Superior temporal gyrus (tissue), 1 donor: ENCODE data around the gene DNER.
"Not testable (repeated sequence)": the region's sequence is repeated elsewhere in the genome, so short reads cannot be mapped to it uniquely, and the experiment has no call there.

Experiments used
- DNase-seq: peaks from one replicate; pipeline ENCODE4 v3.0.0-alpha.2; 2016; ENCODE audit errors: extremely low spot score

Gene DNER

GRCh38 chr2:229571243-229571642 lies 143.1 kb downstream of the DNER start:
- DNase-seq, result peak; percentile 48

DNA sequence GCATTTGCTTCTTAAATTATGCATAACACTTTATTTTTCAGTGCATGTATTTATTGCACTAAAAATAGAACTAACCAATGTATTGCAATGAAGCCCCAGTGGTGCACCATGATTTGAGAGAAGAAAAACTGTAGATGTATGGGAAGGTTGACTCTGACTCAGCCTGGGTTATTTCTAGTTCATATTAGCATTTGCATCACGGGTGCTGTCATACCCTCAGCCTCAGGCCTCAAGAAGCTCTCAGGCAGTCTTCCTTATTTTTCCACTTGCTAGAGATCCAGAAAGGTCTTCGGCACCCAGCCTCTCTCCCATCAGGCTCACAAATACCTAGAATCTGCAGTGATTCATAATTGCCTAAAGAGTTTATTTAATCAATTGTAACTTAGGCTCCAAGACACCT lies 148.0 kb downstream of the DNER start:
- DNase-seq, result no peak

GRCh38 chr2:229564300-229564907 lies 150.0 kb downstream of the DNER start:
- DNase-seq, result no peak

- DNase-seq, result no peak
These were observed 151.0 kb downstream of the DNER start for GRCh38 chr2:229563388-229563787.

- no peak for DNase-seq
These were observed 151.8 kb downstream of the DNER start for GRCh38 chr2:229562472-229563127.

GRCh38 chr2:229559986-229560385 lies 154.4 kb downstream of the DNER start:
- no peak for DNase-seq

GRCh38 chr2:229553091-229553490 lies 161.3 kb downstream of the DNER start:
- no peak for DNase-seq

- DNase-seq, result no peak
These were observed 171.0 kb downstream of the DNER start for GRCh38 chr2:229543176-229543873.

DNA sequence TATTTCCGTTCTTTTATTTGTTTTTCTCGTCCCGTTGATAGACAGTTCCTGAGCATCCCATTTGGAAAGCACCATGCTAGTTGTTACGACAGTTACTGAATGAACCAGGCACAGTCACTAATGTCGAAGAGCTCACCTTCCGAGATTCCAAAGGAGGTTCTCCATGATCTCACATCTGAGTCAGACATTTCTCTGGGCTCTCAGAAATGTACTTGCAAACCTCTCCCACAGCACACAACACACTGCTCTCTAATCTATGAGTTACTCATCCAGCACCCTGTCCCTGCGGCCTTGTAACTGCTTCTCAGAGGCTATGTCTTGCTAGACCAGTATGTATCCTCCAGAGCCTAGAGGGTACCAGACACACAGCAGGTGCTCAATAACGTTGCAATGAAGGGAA lies 174.7 kb downstream of the DNER start:
- no peak for DNase-seq

DNA sequence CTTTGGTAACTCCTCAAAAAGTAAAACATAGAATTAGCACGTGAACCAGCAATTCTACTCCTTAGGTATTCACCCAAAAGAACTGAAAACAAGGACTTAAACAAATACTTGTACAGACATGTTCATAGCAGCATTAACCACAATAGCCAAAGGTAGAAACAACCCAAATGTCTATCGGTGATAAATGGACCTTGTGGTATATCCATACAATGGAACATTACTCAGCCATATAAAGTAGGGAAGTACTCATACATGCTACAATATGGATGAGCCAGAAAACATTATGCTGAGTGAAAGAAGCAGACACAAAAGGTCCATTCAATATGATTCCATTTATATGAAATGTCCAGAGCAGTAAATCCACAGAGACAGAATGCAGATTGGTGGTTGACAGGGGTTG lies 182.8 kb downstream of the DNER start:
- no peak for DNase-seq

GRCh38 chr2:229530434-229530833 lies 183.9 kb downstream of the DNER start:
- DNase-seq, result no peak

DNA sequence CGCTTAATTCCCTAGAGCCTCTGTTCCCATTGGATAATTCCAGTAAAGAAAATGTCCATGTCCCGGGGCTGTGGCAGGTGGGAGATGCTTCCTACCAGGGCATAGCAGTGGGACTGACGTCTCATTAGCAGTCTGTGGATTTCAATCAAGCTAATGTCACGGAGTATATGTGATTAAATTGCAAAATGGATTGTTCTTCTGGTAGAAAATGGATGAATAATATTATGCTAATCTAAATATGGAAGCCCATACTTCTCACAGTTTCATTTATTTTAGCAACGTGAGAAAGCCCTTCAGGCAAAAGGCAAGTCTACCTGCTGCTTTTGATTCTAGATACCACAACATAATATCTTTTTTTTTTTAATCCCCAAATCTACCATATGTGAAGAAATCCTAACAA lies 185.5 kb downstream of the DNER start:
- no peak for DNase-seq

GRCh38 chr2:229526951-229527350 lies 187.4 kb downstream of the DNER start:
- DNase-seq, result no peak

DNA sequence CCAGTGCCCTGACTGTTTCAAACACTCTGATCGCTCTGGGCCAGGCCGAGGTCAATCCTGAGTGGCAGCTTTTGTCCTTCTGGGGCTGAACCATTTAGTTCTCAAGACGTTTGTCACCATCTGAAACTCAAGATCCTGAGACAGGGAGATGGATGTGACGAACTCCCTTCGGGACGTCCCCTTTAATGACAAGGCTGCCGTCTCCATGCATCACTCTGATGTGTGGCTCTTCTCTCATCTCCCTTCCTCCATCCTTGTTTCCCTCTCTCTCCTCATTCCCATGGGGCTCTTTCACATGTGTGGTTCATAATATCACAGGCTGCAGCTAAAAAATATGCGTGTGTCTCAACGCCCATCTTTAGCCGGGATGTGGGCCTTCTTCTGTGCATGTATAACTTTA lies 189.6 kb downstream of the DNER start:
- DNase-seq, result no peak

GRCh38 chr2:229523663-229524062 lies 190.7 kb downstream of the DNER start:
- no peak for DNase-seq

DNA sequence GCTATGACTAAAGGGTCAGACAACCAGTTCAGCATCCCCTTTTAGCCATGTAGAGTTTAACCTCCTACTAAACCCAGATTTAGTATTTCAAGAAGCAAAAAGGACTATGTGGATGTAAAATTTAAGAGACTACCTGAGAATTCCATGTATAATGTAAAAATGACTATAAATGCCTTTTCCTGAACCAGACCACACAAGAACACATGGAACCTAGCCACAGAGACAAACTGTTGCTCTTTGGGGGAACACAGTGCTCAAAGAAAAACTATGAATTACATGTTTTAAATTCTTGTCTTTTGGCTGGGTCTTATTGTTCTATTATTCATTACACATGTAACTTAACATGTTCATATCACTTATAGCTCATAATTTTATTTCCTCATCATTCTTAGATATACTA lies 192.8 kb downstream of the DNER start:
- DNase-seq, result no peak

GRCh38 chr2:229520691-229521096 lies 193.7 kb downstream of the DNER start:
- no peak for DNase-seq

DNA sequence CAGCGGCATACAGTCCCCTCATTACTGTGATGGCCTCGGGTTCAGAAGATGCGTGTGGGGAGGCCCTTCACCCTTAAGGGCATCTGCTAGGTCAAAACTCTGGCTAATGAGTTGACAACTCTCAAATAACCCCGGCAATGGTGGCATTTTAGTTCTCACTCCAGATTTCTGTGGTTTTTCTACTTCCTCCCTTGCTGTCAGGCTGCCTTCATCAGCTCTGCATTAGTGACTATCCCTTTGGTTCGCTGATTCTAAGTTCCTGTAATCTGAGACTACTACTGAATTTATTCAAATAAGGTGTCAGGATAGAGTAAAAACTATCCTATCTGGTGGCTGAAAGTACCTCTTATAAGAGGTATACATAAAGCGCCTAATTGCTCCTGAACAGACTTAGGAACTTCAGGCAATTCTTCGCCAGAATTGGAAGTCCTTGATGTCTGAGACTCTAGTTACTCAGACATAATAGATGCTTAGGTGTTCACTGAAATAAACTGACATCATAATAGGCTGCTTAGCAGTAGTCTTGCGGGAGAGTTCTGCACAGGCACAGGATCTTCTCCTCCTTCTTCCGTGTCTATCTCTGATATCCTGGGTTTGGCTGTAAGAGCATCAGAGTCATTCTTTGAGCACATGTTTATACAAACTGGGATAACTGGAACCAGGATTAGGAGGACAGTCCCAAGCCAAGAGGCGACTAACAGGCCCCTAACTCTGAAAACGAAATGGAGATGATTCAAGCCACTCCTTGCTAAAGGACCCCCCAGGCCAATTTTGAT lies 194.5 kb downstream of the DNER start:
- no peak for DNase-seq

GRCh38 chr2:229514273-229514895 lies 200.0 kb downstream of the DNER start:
- no peak for DNase-seq

GRCh38 chr2:229511524-229511923 lies 202.8 kb downstream of the DNER start:
- DNase-seq, result no peak

DNA sequence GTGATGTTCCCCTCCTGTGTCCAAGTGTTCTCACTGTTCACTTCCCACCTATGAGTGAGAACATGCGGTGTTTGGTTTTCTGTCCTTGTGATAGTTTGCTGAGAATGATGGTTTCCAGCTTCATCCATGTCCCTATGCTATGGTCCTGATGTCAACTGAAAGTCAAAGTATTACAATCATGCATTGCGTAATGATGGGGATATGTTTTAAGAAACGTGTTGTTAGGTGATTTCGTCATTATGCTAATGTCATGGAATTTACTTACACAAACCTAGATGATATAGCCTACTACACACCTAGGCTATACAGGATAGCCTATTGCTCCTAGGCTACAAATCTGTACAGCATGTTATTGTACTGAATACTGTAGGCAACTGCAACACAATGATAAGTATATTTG lies 207.7 kb downstream of the DNER start:
- DNase-seq, result not testable (repeated sequence)
